GM12878 (cell line): Measurements from ENCODE around the gene SMARCE1. TPM values are rescaled to one million over a fixed set of nuclear protein-coding genes. Genes with fewer than 3 reads are reported as not detected.

Source experiments
- ATAC-seq: fragments of 200-7000 bp; cut with Tn5 transposase; 3 replicates; pipeline ENCODE4 v1.9.1; 2020; ENCODE audit warnings: mild to moderate bottlenecking, moderate library complexity
- BruUV-seq: library from RNA; stranded (reverse); fragments of 400-500 nt; replicated peaks from 2 replicates; lab custom pipeline; 2021; lab: Mats Ljungman, UMichigan
- CTCF ChIA-PET: fragments of 300-600 bp; sonication (Branson Sonifier 250); formaldehyde crosslinking; extraction: SDS; loops from one replicate; lab custom pipeline; 2021; ENCODE audit warnings: inconsistent platforms; lab: Yijun Ruan, JAX
- POLR2A ChIA-PET: fragments of 350-600 bp; formaldehyde crosslinking; extraction: SDS; loops from one replicate; lab custom pipeline; 2021; ENCODE audit warnings: inconsistent platforms; lab: Charles Lee
- RAD21 ChIA-PET: fragments of 300-600 bp; sonication (Branson Sonifier 250); formaldehyde crosslinking; loops from one replicate; lab custom pipeline; 2023; ENCODE audit warnings: antibody characterized with exemption; ENCODE audit not compliant: unreplicated experiment; lab: Charles Lee
- SMC1A ChIA-PET: fragments of 300-600 bp; sonication (Branson Sonifier 250); formaldehyde crosslinking; loops from one replicate; lab custom pipeline; 2023; ENCODE audit not compliant: unreplicated experiment, uncharacterized antibody; lab: Charles Lee
- DNase-seq: peaks from one replicate; pipeline ENCODE4 v3.0.0-alpha.2; 2011; ENCODE audit warnings: low read depth, low spot score
- FAIRE-seq: peaks from 3 replicates; lab custom pipeline; 2011; peaks lifted over from hg19 to GRCh38; lab: Jason Lieb, UNC
- H2AFZ ChIP-seq: 2 replicates; pipeline ENCODE4 v1.6.0; 2011; ENCODE audit warnings: low read depth, low read length, control low read depth; ENCODE audit not compliant: control insufficient read depth
- H3K27ac ChIP-seq: 2 replicates; pipeline ENCODE4 v1.5.1; 2011; ENCODE audit warnings: control low read depth; ENCODE audit not compliant: control insufficient read depth, insufficient read depth
- H3K27me3 ChIP-seq, 2 experiments: replicated peaks in 1 of 2; 2 replicates each; pipeline versions ENCODE4 v1.6.0 to v1.6.1; 2011; ENCODE audit warnings: low read length in 1 of 2; ENCODE audit not compliant: control insufficient read depth in 2 of 2, insufficient read depth in 2 of 2
- H3K36me3 ChIP-seq, 2 experiments: 2 replicates each; pipeline ENCODE4 v1.5.1; 2011; ENCODE audit warnings: low read length in 1 of 2; ENCODE audit not compliant: control insufficient read depth in 2 of 2, insufficient read depth in 2 of 2
- H3K4me1 ChIP-seq: 2 replicates; pipeline ENCODE4 v1.6.1; 2011; ENCODE audit warnings: mild to moderate bottlenecking, low read length, moderate library complexity, mixed read lengths; ENCODE audit not compliant: control insufficient read depth, insufficient read depth
- H3K4me2 ChIP-seq: 2 replicates; pipeline ENCODE4 v1.6.0; 2011; ENCODE audit warnings: control low read depth; ENCODE audit not compliant: control insufficient read depth, insufficient read depth
- H3K4me3 ChIP-seq: fragments of 200-600 bp; sonication (generic); 2 replicates; pipeline ENCODE4 v1.5.1; 2016
- H3K79me2 ChIP-seq: 2 replicates; pipeline ENCODE4 v1.6.0; 2011; ENCODE audit warnings: low read length; ENCODE audit not compliant: control insufficient read depth, insufficient read depth
- H3K9ac ChIP-seq: 2 replicates; pipeline ENCODE4 v1.8.0; 2011; ENCODE audit warnings: low read length, control low read depth, mixed read lengths; ENCODE audit not compliant: control insufficient read depth, insufficient read depth
- H3K9me3 ChIP-seq: replicated peaks from 3 replicates; pipeline ENCODE4 v1.5.1; 2011; ENCODE audit warnings: mild to moderate bottlenecking, low read length; ENCODE audit not compliant: control insufficient read depth, insufficient read depth
- H4K20me1 ChIP-seq: 2 replicates; pipeline ENCODE4 v1.6.0; 2011; ENCODE audit not compliant: control insufficient read depth, insufficient read depth
- ASH2L ChIP-seq: fragments of 300-600, 200-600 bp; sonication (generic); IDR thresholded peaks from 2 replicates; pipeline ENCODE4 v1.6.1; 2017; ENCODE audit warnings: low read depth, mild to moderate bottlenecking, borderline replicate concordance
- BMI1 ChIP-seq: fragments of 450-650 bp; IDR thresholded peaks from 2 replicates; pipeline ENCODE4 v1.6.1; 2016; ENCODE audit warnings: mild to moderate bottlenecking, moderate library complexity, borderline replicate concordance
- BRCA1 ChIP-seq: IDR thresholded peaks from 2 replicates; pipeline ENCODE4 v1.6.1; 2011; ENCODE audit warnings: low read depth, low read length, improper control_type of control experiment
- CHD2 ChIP-seq: IDR thresholded peaks from 2 replicates; pipeline ENCODE4 v1.6.1; 2011; ENCODE audit warnings: low read depth, low read length, improper control_type of control experiment, borderline replicate concordance
- EGR1 ChIP-seq, 2 experiments: IDR thresholded peaks; 1 replicate in 1 of 2; 2 replicates in 1 of 2; pipeline ENCODE4 v1.6.1; 2011 to 2012; ENCODE audit warnings: low read depth in 2 of 2, low read length in 2 of 2, borderline replicate concordance in 1 of 2, mild to moderate bottlenecking in 1 of 2, moderate library complexity in 1 of 2
- FOS ChIP-seq: IDR thresholded peaks from 3 replicates; pipeline ENCODE4 v1.6.1; 2011; ENCODE audit warnings: borderline replicate concordance; ENCODE audit not compliant: insufficient read length; ENCODE audit errors: extremely low read depth
- GABPA ChIP-seq: IDR thresholded peaks from 2 replicates; pipeline ENCODE4 v1.6.1; 2014; ENCODE audit warnings: antibody characterized with exemption, low read depth, mild to moderate bottlenecking, inconsistent platforms
- IRF4 ChIP-seq: IDR thresholded peaks from 2 replicates; pipeline ENCODE4 v1.6.1; 2011; ENCODE audit warnings: low read depth, low read length
- MXI1 ChIP-seq: fragments of 150-350 bp; IDR thresholded peaks from 2 replicates; pipeline ENCODE4 v1.6.1; 2011; ENCODE audit warnings: low read depth, mild to moderate bottlenecking, inconsistent platforms, low read length, improper control_type of control experiment
- NFIC ChIP-seq: IDR thresholded peaks from 2 replicates; pipeline ENCODE4 v1.6.1; 2012; ENCODE audit warnings: low read depth, mild to moderate bottlenecking, inconsistent platforms, low read length, moderate library complexity
- NFXL1 ChIP-seq: fragments of 450-650 bp; IDR thresholded peaks from 2 replicates; pipeline ENCODE4 v1.6.1; 2017; ENCODE audit warnings: antibody characterized with exemption, mild to moderate bottlenecking, borderline replicate concordance
- PML ChIP-seq: IDR thresholded peaks from 2 replicates; pipeline ENCODE4 v1.6.1; 2012; ENCODE audit warnings: low read length, inconsistent platforms
- RFX5 ChIP-seq: IDR thresholded peaks from 2 replicates; pipeline ENCODE4 v1.6.1; 2011; ENCODE audit warnings: low read depth, low read length, improper control_type of control experiment
- SMAD1 ChIP-seq: fragments of 450-650 bp; IDR thresholded peaks from 2 replicates; pipeline ENCODE4 v1.6.1; 2018; ENCODE audit warnings: mild to moderate bottlenecking, low read depth; ENCODE audit not compliant: partially characterized antibody
- SMARCA5 ChIP-seq: fragments of 450-650 bp; IDR thresholded peaks from 2 replicates; pipeline ENCODE4 v1.6.1; 2017; ENCODE audit warnings: mild to moderate bottlenecking
- SUZ12 ChIP-seq: fragments of 200-600 bp; sonication (generic); IDR thresholded peaks from one replicate; pipeline ENCODE4 v1.6.1; 2018; ENCODE audit warnings: antibody characterized with exemption, mild to moderate bottlenecking; ENCODE audit not compliant: unreplicated experiment
- TAF1 ChIP-seq: IDR thresholded peaks from 2 replicates; pipeline ENCODE4 v1.6.1; 2011; ENCODE audit warnings: mild to moderate bottlenecking, low read depth, low read length, borderline replicate concordance
- TARDBP ChIP-seq: IDR thresholded peaks from 2 replicates; pipeline ENCODE4 v1.6.1; 2016; ENCODE audit warnings: borderline replicate concordance
- TBL1XR1 ChIP-seq: IDR thresholded peaks from 2 replicates; pipeline ENCODE4 v1.6.1; 2012; ENCODE audit warnings: low read depth, low read length, improper control_type of control experiment
- YY1 ChIP-seq: IDR thresholded peaks from 2 replicates; pipeline ENCODE4 v1.6.1; 2011; ENCODE audit warnings: low read depth, mild to moderate bottlenecking, low read length
- WGBS: methylation state at CpG from one replicate; pipeline ENCODE4 v1.1.6; 2016; ENCODE audit warnings: low lambda C conversion rate; ENCODE audit not compliant: insufficient replicate concordance, insufficient coverage; ENCODE audit errors: missing lambda C conversion rate; 5-methylcytosine and 5-hydroxymethylcytosine counted together
- in situ Hi-C: fragments of 300-500 bp; cut with MboI; formaldehyde crosslinking; loops from 9 replicates; pipeline ENCODE4 v1.14.3; 2018; ENCODE audit warnings: mixed read lengths
- intact Hi-C: fragments of 100-400 bp; cut with micrococcal nuclease; formaldehyde crosslinking; loops from one replicate; pipeline ENCODE4 v1.14.2; 2022; ENCODE audit not compliant: unreplicated experiment
- polyA plus RNA-seq, 11 experiments: library from polyadenylated mRNA; depleted of rRNA in 4 of 11; unstranded in 6 of 11; stranded (reverse) in 5 of 11; fragments of >200 nt; fragmentation: Nextera tagmentation in 4 of 11; fragmentation: Illumina TruSeq in 1 of 11; extraction: Ambion mirVana in 4 of 11; extraction: Trizol in 1 of 11; gene quantifications; 1 replicate in 1 of 11; 2 replicates in 10 of 11; pipeline versions ENCODE4 v1.2.1 to v1.2.3, GENCODE V29; 2011 to 2016; ENCODE audit warnings: inconsistent platforms in 2 of 11, missing spikeins in 2 of 11, low read depth in 1 of 11
- total RNA-seq, 4 experiments: library from RNA; depleted of rRNA in 3 of 4; stranded (reverse); fragments of >200 nt in 3 of 4; fragmentation: Illumina TruSeq in 1 of 4; extraction: Trizol in 1 of 4; gene quantifications; 2 replicates each; pipeline versions ENCODE4 v1.2.1 to v1.2.3, GENCODE V29; 2013 to 2021

The SMARCE1 gene
- total and polyA plus RNA-seq, 10 of the 15 experiments (the other 5 are each of a cell fraction or from before 2014, with no cell fraction given), result 87.9 to 191 (median 132) TPM

DNA sequence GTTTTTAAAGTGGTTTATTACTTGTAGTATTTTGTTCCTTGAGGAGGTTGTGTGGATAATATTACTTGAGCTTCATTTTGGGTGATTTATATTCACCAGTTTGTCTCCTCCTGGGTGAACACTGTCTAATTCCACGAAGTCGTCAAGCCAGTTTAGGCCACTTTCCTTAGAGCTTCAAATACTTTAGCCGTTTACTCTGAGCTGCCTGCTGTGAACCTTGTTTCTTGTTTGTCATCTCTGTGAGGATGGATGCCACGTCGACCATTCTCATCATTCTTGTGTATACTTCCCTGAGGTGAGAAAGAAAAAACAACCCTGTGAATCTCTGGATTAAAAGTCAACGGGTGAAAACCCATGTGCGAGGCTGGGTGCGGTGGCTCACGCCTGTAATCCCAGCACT lies 47.0 kb upstream of the SMARCE1 start:
- FAIRE-seq, result no peak
- POLR2A ChIA-PET, result no interaction called here
- RAD21 ChIA-PET, result no interaction called here
- ATAC-seq, result no peak
- in situ Hi-C loops (no loop called here), intact Hi-C loops (no loop called here)
- CTCF ChIA-PET, result interaction anchor here (0.9 to 3.8 kb wide), 2 partner anchors 11 to 14 kb away, joined by 4 to 18 read pairs; no protein-coding TSS in a partner anchor
- no TSS peak for BruUV-seq
- DNase-seq, result no peak
- Histone ChIP-seq H3K9me3 (no peaks in the 10 kb centered on the region), H4K20me1 (no peaks in the 10 kb centered on the region), H3K36me3 (no peaks in the 10 kb centered on the region), H3K4me2 (no peak overlapping the region), H3K79me2 (no peaks in the 10 kb centered on the region), H3K27me3 (no peaks in the 10 kb centered on the region; a peak in 1 of 4 replicates), H3K4me3 (no peak overlapping the region), H3K27ac (no peak overlapping the region), H3K4me1 (no peaks in the 10 kb centered on the region), H2AFZ (no peak overlapping the region), H3K9ac (no peak overlapping the region)
- WGBS, result 67% methylated on average over 9 of the region's 9 CpGs
- TF ChIP-seq TAF1, result no peak
- TF ChIP-seq BRCA1, result no peak
- TF ChIP-seq PML, result no peak
- TF ChIP-seq FOS, result no peak
- TF ChIP-seq SUZ12, result no peak
- no peak for TF ChIP-seq YY1
- TF ChIP-seq IRF4, result no peak
- TF ChIP-seq TARDBP, result no peak
- TF ChIP-seq BMI1, result no peak
- no peak for TF ChIP-seq SMARCA5
- TF ChIP-seq SMAD1, result no peak
- no peak for TF ChIP-seq GABPA
- TF ChIP-seq TBL1XR1, result no peak
- TF ChIP-seq RFX5, result no peak
- no peak for TF ChIP-seq ASH2L
- no peak for TF ChIP-seq NFIC
- no peak for TF ChIP-seq NFXL1
- TF ChIP-seq MXI1, result no peak
- TF ChIP-seq EGR1 (IDR thresholded peaks at IDR 0.05; ENCODE audit: borderline replicate concordance in 1 of 2, low read depth in 2 of 2, low read length in 2 of 2), result no peak
- TF ChIP-seq CHD2, result no peak
- SMC1A ChIA-PET, result interaction anchor here (0.8 to 8.1 kb wide), 4 partner anchors 10 to 69 kb away, joined by 3 to 58 read pairs (median 4); no protein-coding TSS in a partner anchor
